Osteocyte (in vitro differentiated cells): Measurements from ENCODE around the gene TNFRSF18. TPM values are rescaled to one million over a fixed set of nuclear protein-coding genes. Genes with fewer than 3 reads are reported as not detected.

Experiments used
- DNase-seq: peaks from one replicate; pipeline ENCODE4 v3.0.0; 2021; ENCODE audit warnings: mixed read lengths; ENCODE audit not compliant: unreplicated experiment; ENCODE audit errors: extremely low spot score
- H3K27ac Mint-ChIP-seq: one replicate; pipeline ENCODE4 v1.8.0; 2021; ENCODE audit warnings: mild to moderate bottlenecking, mixed read lengths; ENCODE audit not compliant: unreplicated experiment
- H3K27me3 Mint-ChIP-seq: one replicate; pipeline ENCODE4 v1.8.0; 2021; ENCODE audit warnings: mixed read lengths; ENCODE audit not compliant: unreplicated experiment
- H3K36me3 Mint-ChIP-seq: one replicate; pipeline ENCODE4 v1.8.0; 2021; ENCODE audit warnings: mixed read lengths; ENCODE audit not compliant: unreplicated experiment
- H3K4me1 Mint-ChIP-seq: one replicate; pipeline ENCODE4 v1.8.0; 2021; ENCODE audit warnings: mixed read lengths; ENCODE audit not compliant: unreplicated experiment
- H3K4me3 Mint-ChIP-seq: one replicate; pipeline ENCODE4 v1.8.0; 2021; ENCODE audit warnings: mild to moderate bottlenecking, moderate library complexity, mixed read lengths; ENCODE audit not compliant: unreplicated experiment
- H3K9me3 Mint-ChIP-seq: one replicate; pipeline ENCODE4 v1.8.0; 2021; ENCODE audit warnings: mixed read lengths; ENCODE audit not compliant: unreplicated experiment
- CTCF ChIP-seq: fragments of 200-600 bp; sonication (generic); IDR thresholded peaks from 2 replicates; pipeline ENCODE4 v1.5.0; 2021; ENCODE audit warnings: antibody characterized with exemption, mild to moderate bottlenecking, moderate library complexity
- long read RNA-seq: library from polyadenylated mRNA; unstranded; transcript quantifications from one replicate; pipeline ENCODE4 v2.0.0, GENCODE V29; 2021
- total RNA-seq: library from RNA; stranded (reverse); gene quantifications from 2 replicates; pipeline ENCODE4 v1.2.1, GENCODE V29; 2021

Gene TNFRSF18
- total RNA-seq = not detected in 2 replicates
- long read RNA-seq = 0 reads

GRCh38 chr1:1206376-1206965 lies at the start of gene TNFRSF18:
TSS of gene TNFRSF18 (minus strand) at chr1:1206592. CDS start at chr1:1206571, 21 bp downstream.
- H3K9me3 Mint-ChIP-seq = no peaks in the 10 kb centered on the region
- no peak for TF ChIP-seq CTCF
- H3K36me3 Mint-ChIP-seq = no peaks in the 10 kb centered on the region
- no peak within 1 kb of the TSS for H3K27ac Mint-ChIP-seq
- no peaks in the 10 kb centered on the region for H3K27me3 Mint-ChIP-seq
- DNase-seq = no peak
- H3K4me3 Mint-ChIP-seq = no peak within 1 kb of the TSS
- peaks cover 20% of the 10 kb centered on the region for H3K4me1 Mint-ChIP-seq

GRCh38 chr1:1255611-1256010 lies 49.2 kb upstream of the TNFRSF18 start:
- Mint-ChIP-seq H3K4me1 (peaks cover 9% of the 10 kb centered on the region), H3K27ac (no peak overlapping the region), H3K9me3 (no peaks in the 10 kb centered on the region), H3K4me3 (no peak overlapping the region), H3K36me3 (peaks cover 35% of the 10 kb centered on the region), H3K27me3 (no peaks in the 10 kb centered on the region)
- no peak for DNase-seq
- TF ChIP-seq CTCF = no peak

- DNase-seq = no peak
- H3K36me3 Mint-ChIP-seq = peaks cover 34% of the 10 kb centered on the region
- TF ChIP-seq CTCF = no peak
- no peak overlapping the region for H3K4me3 Mint-ChIP-seq
- H3K9me3 Mint-ChIP-seq = no peaks in the 10 kb centered on the region
- no peak overlapping the region for H3K27ac Mint-ChIP-seq
- no peaks in the 10 kb centered on the region for H3K27me3 Mint-ChIP-seq
- H3K4me1 Mint-ChIP-seq = peaks cover 8% of the 10 kb centered on the region
These were observed 48.7 kb upstream of the TNFRSF18 start for GRCh38 chr1:1255078-1255477.

GRCh38 chr1:1254667-1254998 lies 48.2 kb upstream of the TNFRSF18 start:
- Mint-ChIP-seq H3K4me1 (peaks cover 8% of the 10 kb centered on the region), H3K4me3 (no peak overlapping the region), H3K9me3 (no peaks in the 10 kb centered on the region), H3K36me3 (peaks cover 30% of the 10 kb centered on the region), H3K27me3 (no peaks in the 10 kb centered on the region), H3K27ac (no peak overlapping the region)
- TF ChIP-seq CTCF = no peak
- no peak for DNase-seq

GRCh38 chr1:1253972-1254666 lies 47.7 kb upstream of the TNFRSF18 start:
- peaks cover 6% of the 10 kb centered on the region for H3K4me1 Mint-ChIP-seq
- H3K9me3 Mint-ChIP-seq = no peaks in the 10 kb centered on the region
- H3K27ac Mint-ChIP-seq = no peak overlapping the region
- DNase-seq = no peak
- no peaks in the 10 kb centered on the region for H3K27me3 Mint-ChIP-seq
- H3K4me3 Mint-ChIP-seq = no peak overlapping the region
- TF ChIP-seq CTCF = no peak
- peaks cover 28% of the 10 kb centered on the region for H3K36me3 Mint-ChIP-seq
